Measurements from ENCODE around the gene ADISSP.

DNA sequence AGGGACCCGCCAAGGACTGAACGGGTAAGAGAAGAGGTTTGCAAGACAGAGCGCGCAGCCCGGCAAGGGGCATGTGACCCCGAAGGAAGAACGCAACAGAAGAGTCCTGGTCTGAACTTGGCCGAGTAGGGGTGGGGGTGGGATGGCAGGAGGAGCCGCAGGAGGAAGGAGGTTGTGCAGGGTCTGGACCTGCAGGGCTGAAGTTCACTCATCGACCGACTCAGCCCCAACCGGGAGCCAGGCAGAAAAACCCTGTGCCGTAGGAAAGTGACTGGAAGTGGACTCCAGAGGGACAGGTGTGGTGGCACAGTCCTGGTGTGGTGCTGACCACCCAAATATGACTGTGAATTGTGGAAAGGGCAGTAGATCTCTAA lies 15.2 kb downstream of the ADISSP start:
- TF ChIP-seq TOX (CRISPR knock-in tag; IDR thresholded peaks at IDR 0.05; ENCODE audit: borderline replicate concordance) (no peak), PPARA (CRISPR knock-in tag; IDR thresholded peaks at IDR 0.05; ENCODE audit: borderline replicate concordance) (no peak)
